Right atrium auricular region (tissue), 2 donors: ENCODE measurements around the gene CLCN5. TPM values are rescaled to one million over a fixed set of nuclear protein-coding genes. Genes with fewer than 3 reads are reported as not detected.
"Not testable (repeated sequence)": the region's sequence is repeated elsewhere in the genome, so short reads cannot be mapped to it uniquely, and the experiment has no call there.

ENCODE experiments used
- DNase-seq: peaks from one replicate; pipeline ENCODE4 v3.0.0-alpha.2; 2019; ENCODE audit warnings: low spot score
- H3K27ac ChIP-seq, 2 donors: fragments of 200-600 bp; sonication (generic); 1 replicate in 1 of 2; 2 replicates in 1 of 2; pipeline ENCODE4 v1.5.1; 2016 to 2019
- H3K27me3 ChIP-seq, 2 donors: fragments of 200-600 bp; sonication (generic); one replicate each; pipeline versions ENCODE4 v1.5.1 to v1.6.0; 2017 to 2019
- H3K36me3 ChIP-seq: fragments of 200-600 bp; sonication (generic); one replicate; pipeline ENCODE4 v1.5.1; 2016
- H3K4me1 ChIP-seq, 2 donors: fragments of 200-600 bp; sonication (generic); one replicate each; pipeline versions ENCODE4 v1.5.1 to v1.6.0; 2017 to 2019
- H3K4me3 ChIP-seq, 2 donors: fragments of 200-600 bp; sonication (generic); 1 replicate in 1 of 2; 2 replicates in 1 of 2; pipeline ENCODE4 v1.5.1; 2017 to 2019; ENCODE audit warnings: mild to moderate bottlenecking in 1 of 2, moderate library complexity in 1 of 2
- H3K9me3 ChIP-seq, 2 donors: fragments of 200-600 bp; sonication (generic); one replicate each; pipeline ENCODE4 v1.5.1; 2019
- total RNA-seq, 2 donors: library from RNA; depleted of rRNA; stranded (reverse); fragments of >200 nt; gene quantifications; one replicate each; pipeline ENCODE4 v1.1.0, GENCODE V29; 2016
- TF ChIP-seq, protein P1 (sequence below), 2 donors: fragments of 200-600 bp; sonication (generic); IDR thresholded peaks; one replicate each; pipeline ENCODE4 v1.5.1; 2019; ENCODE audit warnings: antibody characterized with exemption in 2 of 2

The CLCN5 gene
- total RNA-seq, 2 donors from 2014 or later, result 1.9 to 3.1 TPM

DNA sequence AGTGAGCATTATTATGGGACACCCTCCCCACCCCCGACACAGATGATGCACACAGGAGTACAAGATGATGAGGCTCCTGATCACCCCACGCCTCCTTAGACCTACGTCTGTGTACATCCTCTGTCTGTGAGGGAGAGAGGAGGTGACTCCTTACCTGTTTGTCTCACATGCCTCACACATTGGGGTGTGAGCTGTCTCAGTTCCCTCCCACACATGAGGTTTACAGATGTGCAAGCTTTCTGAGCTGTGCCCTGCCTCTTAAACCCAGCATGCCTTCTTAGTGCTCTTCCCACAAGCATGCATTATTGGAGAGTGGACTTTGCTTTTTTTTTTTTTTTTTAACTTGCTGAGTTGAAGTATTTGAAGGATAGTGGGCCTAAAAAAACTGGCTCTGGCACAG, 76.7 kb downstream of the CLCN5 start:
- H3K9me3 ChIP-seq, result no peaks in the 10 kb centered on the region
- H3K27me3 ChIP-seq, result no peaks in the 10 kb centered on the region
- H3K27ac ChIP-seq, result no peak overlapping the region
- no peaks in the 10 kb centered on the region for H3K36me3 ChIP-seq
- TF ChIP-seq, protein P1, sequence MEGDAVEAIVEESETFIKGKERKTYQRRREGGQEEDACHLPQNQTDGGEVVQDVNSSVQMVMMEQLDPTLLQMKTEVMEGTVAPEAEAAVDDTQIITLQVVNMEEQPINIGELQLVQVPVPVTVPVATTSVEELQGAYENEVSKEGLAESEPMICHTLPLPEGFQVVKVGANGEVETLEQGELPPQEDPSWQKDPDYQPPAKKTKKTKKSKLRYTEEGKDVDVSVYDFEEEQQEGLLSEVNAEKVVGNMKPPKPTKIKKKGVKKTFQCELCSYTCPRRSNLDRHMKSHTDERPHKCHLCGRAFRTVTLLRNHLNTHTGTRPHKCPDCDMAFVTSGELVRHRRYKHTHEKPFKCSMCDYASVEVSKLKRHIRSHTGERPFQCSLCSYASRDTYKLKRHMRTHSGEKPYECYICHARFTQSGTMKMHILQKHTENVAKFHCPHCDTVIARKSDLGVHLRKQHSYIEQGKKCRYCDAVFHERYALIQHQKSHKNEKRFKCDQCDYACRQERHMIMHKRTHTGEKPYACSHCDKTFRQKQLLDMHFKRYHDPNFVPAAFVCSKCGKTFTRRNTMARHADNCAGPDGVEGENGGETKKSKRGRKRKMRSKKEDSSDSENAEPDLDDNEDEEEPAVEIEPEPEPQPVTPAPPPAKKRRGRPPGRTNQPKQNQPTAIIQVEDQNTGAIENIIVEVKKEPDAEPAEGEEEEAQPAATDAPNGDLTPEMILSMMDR (IDR thresholded peaks at IDR 0.05), result no peak
- no peak overlapping the region for H3K4me3 ChIP-seq
- H3K4me1 ChIP-seq, result no peaks in the 10 kb centered on the region
- DNase-seq, result no peak

DNA sequence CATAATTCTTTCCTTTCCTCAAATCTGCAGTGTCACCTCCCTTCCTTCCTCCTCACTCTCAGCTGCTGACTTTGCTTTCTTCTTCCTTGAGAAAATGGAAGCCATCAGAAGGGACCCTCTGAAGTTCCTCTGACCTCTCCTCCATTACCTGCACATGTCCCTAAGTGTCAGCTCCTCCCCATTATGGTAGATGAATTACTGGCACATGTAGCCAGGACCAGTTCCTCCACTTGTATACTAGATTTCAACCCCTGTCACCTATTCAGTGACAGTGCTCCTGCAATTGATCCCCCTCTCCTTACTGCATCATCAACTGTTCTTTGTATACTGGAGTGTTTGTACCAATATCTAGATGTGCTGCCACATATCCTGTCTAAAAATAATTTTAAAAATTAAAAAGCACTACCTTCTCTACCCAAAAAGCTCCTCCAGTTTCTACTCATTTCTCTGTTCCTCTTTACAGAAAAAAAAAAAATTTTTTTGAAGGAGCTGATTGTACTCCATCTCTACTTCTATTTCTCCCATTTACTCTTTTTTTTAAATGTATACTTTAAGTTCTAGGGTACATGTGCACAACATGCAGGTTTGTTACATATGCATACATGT, 78.6 kb downstream of the CLCN5 start:
- no peak overlapping the region for H3K27ac ChIP-seq
- no peaks in the 10 kb centered on the region for H3K9me3 ChIP-seq
- H3K4me3 ChIP-seq, result no peak overlapping the region
- no peaks in the 10 kb centered on the region for H3K4me1 ChIP-seq
- TF ChIP-seq, protein P1 (IDR thresholded peaks at IDR 0.05), result no peak
- DNase-seq, result no peak
- no peaks in the 10 kb centered on the region for H3K36me3 ChIP-seq
- H3K27me3 ChIP-seq, result no peaks in the 10 kb centered on the region

DNA sequence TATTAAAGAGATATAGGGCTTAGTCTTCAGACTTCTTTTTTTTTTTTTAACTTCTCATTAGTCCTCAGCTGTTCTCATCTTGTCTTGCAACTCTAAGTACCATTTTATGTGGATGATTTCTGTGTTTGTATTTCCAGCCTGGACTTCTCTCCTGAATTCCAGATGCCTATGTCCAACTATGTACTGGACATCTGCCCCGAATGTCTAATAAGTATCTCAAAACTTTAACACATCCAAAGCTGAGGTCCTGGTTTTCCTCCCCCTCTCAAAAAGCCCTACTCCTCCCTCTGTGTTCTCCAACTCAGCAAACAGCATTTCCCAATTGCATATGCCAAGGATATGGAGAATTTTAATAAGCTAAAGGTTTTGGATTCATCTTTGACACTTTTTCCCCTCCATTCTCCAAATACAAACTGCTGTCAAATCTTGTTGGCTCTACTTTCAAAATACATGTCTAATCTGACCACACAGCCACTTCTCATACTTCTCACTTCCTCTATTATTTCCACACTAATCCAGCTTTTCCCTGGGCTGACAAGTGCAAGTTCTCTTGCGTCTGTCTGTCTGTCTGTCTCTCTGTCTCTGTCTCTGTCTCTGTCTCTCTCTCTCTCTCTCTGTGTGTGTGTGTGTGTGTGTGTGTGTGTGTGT, 79.8 kb downstream of the CLCN5 start:
- Histone ChIP-seq H3K27me3 (no peaks in the 10 kb centered on the region), H3K4me3 (no peak overlapping the region), H3K9me3 (no peaks in the 10 kb centered on the region), H3K4me1 (no peaks in the 10 kb centered on the region), H3K27ac (no peak overlapping the region), H3K36me3 (no peaks in the 10 kb centered on the region)
- no peak for DNase-seq
- TF ChIP-seq, protein P1 (IDR thresholded peaks at IDR 0.05), result no peak

DNA sequence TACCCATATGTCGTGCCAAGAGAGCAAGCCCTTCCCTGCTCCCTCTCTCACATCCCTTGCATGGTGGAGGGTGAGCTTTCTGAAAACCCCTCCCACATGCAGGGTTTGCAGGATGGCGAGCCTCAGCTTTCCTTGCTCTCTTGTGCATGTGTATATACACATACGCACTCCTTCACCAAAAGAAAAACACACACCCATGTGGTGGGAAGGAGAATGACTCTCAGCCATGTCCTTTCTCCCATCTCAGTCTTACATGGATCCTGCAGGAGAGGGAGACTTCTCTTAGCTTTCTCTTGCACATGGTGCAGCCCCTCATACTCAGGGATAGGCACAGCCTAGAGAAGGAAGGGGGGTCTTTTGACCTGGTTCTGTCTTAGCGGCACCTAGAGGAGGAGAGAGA, 81.1 kb downstream of the CLCN5 start:
- H3K9me3 ChIP-seq, result no peaks in the 10 kb centered on the region
- DNase-seq, result no peak
- H3K36me3 ChIP-seq, result no peaks in the 10 kb centered on the region
- no peaks in the 10 kb centered on the region for H3K4me1 ChIP-seq
- no peak overlapping the region for H3K4me3 ChIP-seq
- no peaks in the 10 kb centered on the region for H3K27me3 ChIP-seq
- TF ChIP-seq, protein P1 (IDR thresholded peaks at IDR 0.05), result no peak
- no peak overlapping the region for H3K27ac ChIP-seq

DNA sequence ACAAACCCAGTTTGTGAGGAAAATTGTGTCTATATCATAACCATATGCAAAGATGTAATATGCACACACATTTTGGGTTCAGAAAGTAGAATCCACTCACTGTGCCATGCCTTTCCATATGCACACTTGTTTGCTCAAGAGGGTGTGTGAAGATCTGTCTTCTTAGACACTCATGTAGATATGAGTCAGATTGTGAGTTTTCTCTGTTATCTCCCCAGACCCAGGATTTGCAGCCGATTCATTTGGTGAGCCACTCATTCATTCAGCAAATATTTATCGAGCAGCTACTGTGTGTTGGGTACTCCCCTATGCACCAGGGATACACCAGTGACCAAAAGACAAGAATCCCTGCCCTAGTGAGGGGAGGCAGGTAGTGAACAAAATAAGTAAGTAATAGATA, 81.5 kb downstream of the CLCN5 start:
- no peak for DNase-seq
- Histone ChIP-seq H3K9me3 (no peaks in the 10 kb centered on the region), H3K27me3 (no peaks in the 10 kb centered on the region), H3K27ac (no peak overlapping the region), H3K36me3 (no peaks in the 10 kb centered on the region), H3K4me1 (no peaks in the 10 kb centered on the region), H3K4me3 (no peak overlapping the region)
- TF ChIP-seq, protein P1 (IDR thresholded peaks at IDR 0.05), result no peak

DNA sequence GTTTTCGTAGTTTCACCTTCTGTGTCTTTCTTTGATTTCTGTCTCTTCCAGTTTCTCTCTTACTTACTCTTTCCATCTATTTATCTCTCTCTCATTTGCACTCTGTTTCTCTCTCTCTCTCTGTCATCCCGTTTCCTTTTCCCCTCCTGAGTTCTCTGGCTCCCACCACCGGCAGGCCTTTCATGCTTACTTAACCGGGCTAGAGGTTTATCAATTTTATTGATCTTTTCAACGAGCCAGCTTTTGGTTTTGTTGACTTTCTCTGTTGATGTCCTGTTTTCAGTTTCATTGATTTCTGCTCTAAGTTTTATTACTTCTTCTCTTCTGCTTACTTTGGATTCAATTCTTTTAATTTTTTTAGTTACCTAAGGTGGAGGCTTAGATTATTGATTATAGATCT, 103.2 kb downstream of the CLCN5 start:
- not testable (repeated sequence) for H3K36me3 ChIP-seq, DNase-seq, H3K27ac ChIP-seq, H3K4me1 ChIP-seq, H3K4me3 ChIP-seq, H3K27me3 ChIP-seq
- H3K9me3 ChIP-seq, result peaks cover 0 to 18% of the 10 kb centered on the region in 2 donors
